ENCODE measurements around the gene GPR171. TPM values are rescaled to one million over a fixed set of nuclear protein-coding genes. Genes with fewer than 3 reads are reported as not detected.
A peak's percentile ranks its signal among the peaks of the same experiment; 100 is the strongest.
"Not testable (repeated sequence)": the region's sequence is repeated elsewhere in the genome, so short reads cannot be mapped to it uniquely, and the experiment has no call there.

GPR171 gene
- total and polyA plus RNA-seq, 4 experiments from 2014 or later = 116 to 156 (median 126) TPM

DNA sequence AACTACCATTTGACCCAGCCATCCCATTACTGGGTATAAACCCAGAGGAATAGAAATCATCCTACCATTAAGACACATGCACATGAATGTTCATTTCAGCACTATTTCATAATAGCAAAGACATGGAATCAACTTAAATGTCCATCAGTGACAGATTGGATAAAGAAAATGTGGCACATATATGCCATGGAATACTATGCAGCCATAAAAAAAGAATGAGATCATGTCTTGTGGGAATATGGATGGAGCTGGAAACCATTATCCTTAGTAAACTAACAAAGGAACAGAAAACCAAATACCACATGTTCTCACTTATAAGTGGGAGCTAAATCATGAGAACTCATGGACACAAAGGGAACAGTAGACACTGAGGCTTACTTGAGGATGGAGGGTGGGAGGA, 29.4 kb upstream of the GPR171 start:
- H3K27me3 ChIP-seq (ENCODE audit: insufficient read depth, low read length); H3K4me3 Mint-ChIP-seq; H3K27ac Mint-ChIP-seq; H3K27me3 Mint-ChIP-seq; H3K4me3 ChIP-seq (ENCODE audit: low read length in 2 of 2); H3K9me3 ChIP-seq (ENCODE audit: control insufficient read depth in 1 of 2, low read length in 2 of 2); H3K9me3 Mint-ChIP-seq; intact Hi-C loops (cut with micrococcal nuclease); H3K27ac ChIP-seq (ENCODE audit: low read depth, low read length); H3K36me3 Mint-ChIP-seq; H3K36me3 ChIP-seq (ENCODE audit: insufficient read depth, low read length); DNase-seq: not testable (repeated sequence)
- POLR2A ChIA-PET (ENCODE audit: partially characterized antibody) = interaction anchor here (1.1 kb wide), 1 partner anchor 147 kb away, joined by 3 read pairs; the partner anchor contains the start of gene MED12L
- CTCF ChIA-PET (ENCODE audit: partially characterized antibody) = interaction anchor here (0.9 to 3.0 kb wide), 6 partner anchors 9 to 94 kb away, joined by 3 to 21 read pairs (median 4); partner anchors contain the start of gene P2RY14
- peaks cover 17 to 34% (median 21%) of the 10 kb centered on the region in 4 donors for H3K4me1 Mint-ChIP-seq
- H3K4me1 ChIP-seq (ENCODE audit: insufficient read depth, low read length) = peaks cover 20% of the 10 kb centered on the region

DNA sequence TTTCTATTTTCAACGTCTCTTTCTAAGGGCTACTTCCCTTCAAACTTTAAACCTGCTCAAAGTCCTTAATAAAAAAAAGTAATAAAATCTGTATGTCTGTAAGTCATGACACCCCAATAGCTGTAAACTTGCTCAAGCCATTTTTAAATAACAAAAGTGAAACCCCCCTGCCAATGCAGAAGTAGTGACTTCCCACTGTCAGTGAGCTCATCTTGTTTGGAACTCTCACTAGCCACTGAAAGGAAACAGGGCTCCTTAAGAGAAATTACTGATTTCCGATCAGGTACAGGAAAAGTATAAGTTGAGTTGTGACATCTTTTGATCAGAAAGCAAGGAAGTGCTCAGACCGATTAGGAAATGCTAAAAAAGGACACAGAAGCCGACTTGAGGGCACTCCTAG, 27.6 kb upstream of the GPR171 start:
- Mint-ChIP-seq H3K27ac (peak overlapping the region in 6 of 7 donors; percentile 9 to 67 (median 52)), H3K4me1 (peaks cover 21 to 43% (median 30%) of the 10 kb centered on the region in 4 donors), H3K36me3 (no peaks in the 10 kb centered on the region), H3K9me3 (peaks cover 0 to 6% (median 0%) of the 10 kb centered on the region in 8 donors), H3K27me3 (no peaks in the 10 kb centered on the region), H3K4me3 (peak overlapping the region in 5 of 8 donors; percentile 52 to 77 (median 75))
- CTCF ChIA-PET (ENCODE audit: partially characterized antibody) = interaction anchor here (1.1 to 8.4 kb wide), 7 partner anchors 10 to 97 kb away, joined by 3 to 200 read pairs (median 5); partner anchors contain the start of gene P2RY14
- intact Hi-C loops (cut with micrococcal nuclease) = no loop called here
- Histone ChIP-seq H3K27ac (ENCODE audit: low read depth, low read length) (no peak overlapping the region), H3K4me1 (ENCODE audit: insufficient read depth, low read length) (peaks cover 23% of the 10 kb centered on the region), H3K9me3 (ENCODE audit: control insufficient read depth in 1 of 2, low read length in 2 of 2) (no peaks in the 10 kb centered on the region), H3K4me3 (ENCODE audit: low read length in 2 of 2) (no peak overlapping the region), H3K36me3 (ENCODE audit: insufficient read depth, low read length) (no peaks in the 10 kb centered on the region), H3K27me3 (ENCODE audit: insufficient read depth, low read length) (no peaks in the 10 kb centered on the region)
- POLR2A ChIA-PET (ENCODE audit: partially characterized antibody) = interaction anchor here (0.5 to 1.0 kb wide), 2 partner anchors 30 to 468 kb away, joined by 3 read pairs; partner anchors contain the start of gene SIAH2
- DNase-seq = no peak

DNA sequence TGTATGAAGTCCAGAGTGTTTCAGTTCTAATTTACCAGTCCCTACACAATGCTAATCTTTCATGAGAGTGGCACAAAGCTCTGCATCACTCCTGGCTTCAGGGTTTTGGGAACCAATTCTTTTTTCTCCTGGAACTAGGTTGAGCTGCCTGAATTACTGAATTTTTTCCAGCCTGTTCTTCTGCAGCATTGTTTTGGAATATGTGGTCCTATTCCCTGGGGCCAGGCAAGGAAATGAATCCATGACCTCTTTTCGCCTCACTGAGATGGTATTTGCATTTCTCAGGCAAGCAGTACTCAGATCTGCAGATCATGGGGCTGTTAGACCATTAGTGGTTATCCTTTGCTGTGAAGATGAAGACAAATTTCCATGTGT, 25.6 kb upstream of the GPR171 start:
- no peak overlapping the region for H3K4me3 Mint-ChIP-seq
- H3K9me3 Mint-ChIP-seq = peaks cover 0 to 6% (median 0%) of the 10 kb centered on the region in 8 donors
- intact Hi-C loops (cut with micrococcal nuclease) = no loop called here

DNA sequence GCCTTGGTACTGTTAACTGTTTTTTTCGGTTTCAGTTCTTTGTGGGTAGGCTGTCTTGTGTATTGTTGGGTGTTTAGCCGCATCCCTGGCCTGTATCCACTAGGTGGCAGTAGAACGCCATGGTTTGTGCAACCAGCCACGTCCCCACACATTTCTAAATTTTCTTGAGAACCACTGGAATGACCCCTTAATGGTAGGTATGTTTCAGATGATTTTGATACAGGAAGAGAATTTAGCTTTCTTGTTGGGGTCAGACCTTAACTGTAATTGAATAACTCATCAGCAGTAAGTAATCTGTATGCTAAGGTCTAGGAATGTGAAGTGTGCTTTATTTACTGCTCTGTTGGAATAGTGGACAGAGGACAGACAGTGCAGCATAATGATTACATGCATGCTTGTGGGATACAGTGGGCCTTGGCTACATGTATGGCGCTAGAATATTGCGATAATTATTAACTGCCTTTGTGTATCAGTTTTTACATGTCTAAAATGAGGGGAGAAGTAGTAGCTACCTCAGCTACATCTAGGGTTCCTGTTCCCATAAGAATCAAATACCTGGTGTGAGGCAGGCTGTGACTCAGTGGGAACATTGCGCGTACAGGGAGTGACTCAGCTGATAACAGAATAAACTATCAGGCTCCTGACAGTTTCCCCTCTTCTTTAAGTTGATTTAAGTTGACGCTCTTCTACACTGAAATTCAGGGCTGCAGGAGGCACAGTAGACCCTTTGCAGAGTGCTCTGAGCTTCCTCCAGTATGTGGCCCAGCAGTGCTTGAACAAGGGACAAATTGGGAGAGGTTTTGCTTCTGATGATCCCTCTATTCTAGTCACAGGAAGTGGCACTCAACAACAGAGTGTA, 25.0 kb upstream of the GPR171 start:
- Histone ChIP-seq H3K27me3 (ENCODE audit: insufficient read depth, low read length) (no peaks in the 10 kb centered on the region), H3K27ac (ENCODE audit: low read depth, low read length) (no peak overlapping the region), H3K36me3 (ENCODE audit: insufficient read depth, low read length) (no peaks in the 10 kb centered on the region), H3K4me1 (ENCODE audit: insufficient read depth, low read length) (peaks cover 23% of the 10 kb centered on the region), H3K4me3 (ENCODE audit: low read length in 2 of 2) (no peak overlapping the region), H3K9me3 (ENCODE audit: control insufficient read depth in 1 of 2, low read length in 2 of 2) (no peaks in the 10 kb centered on the region)
- H3K4me3 Mint-ChIP-seq = peak overlapping the region in 3 of 8 donors; percentile 6 to 63 (median 41)
- DNase-seq = peak; percentile 74 to 78 (median 76)
- peak overlapping the region in 6 of 7 donors; percentile 2 to 70 (median 49) for H3K27ac Mint-ChIP-seq
- intact Hi-C loops (cut with micrococcal nuclease) = loop anchor here (1.0 kb wide), 7 partner anchors 25 to 690 kb away; partner anchors contain the start of genes GPR171 and P2RY14
- no peaks in the 10 kb centered on the region for H3K27me3 Mint-ChIP-seq
- peaks cover 26 to 51% (median 35%) of the 10 kb centered on the region in 4 donors for H3K4me1 Mint-ChIP-seq
- POLR2A ChIA-PET (ENCODE audit: partially characterized antibody) = interaction anchor here (1.0 to 2.2 kb wide), 6 partner anchors 24 to 54 kb away, joined by 3 to 10 read pairs (median 4); partner anchors contain the start of gene P2RY14
- CTCF ChIA-PET (ENCODE audit: partially characterized antibody) = interaction anchor here (0.6 to 8.4 kb wide), 42 partner anchors 8 to 691 kb away, joined by 3 to 200 read pairs (median 4); partner anchors contain the start of genes GPR171 and P2RY14
- H3K9me3 Mint-ChIP-seq = peaks cover 0 to 6% (median 0%) of the 10 kb centered on the region in 8 donors
- no peaks in the 10 kb centered on the region for H3K36me3 Mint-ChIP-seq

More for the DNA sequence above, 25.6 kb upstream of the GPR171 start:
- Mint-ChIP-seq H3K36me3 (no peaks in the 10 kb centered on the region), H3K4me1 (peaks cover 26 to 51% (median 35%) of the 10 kb centered on the region in 4 donors), H3K27me3 (no peaks in the 10 kb centered on the region), H3K27ac (peak overlapping the region in 4 of 7 donors; percentile 14 to 70 (median 51))
- H3K9me3 ChIP-seq (ENCODE audit: control insufficient read depth in 1 of 2, low read length in 2 of 2) = no peaks in the 10 kb centered on the region
- no peak overlapping the region for H3K27ac ChIP-seq (ENCODE audit: low read depth, low read length)
- H3K27me3 ChIP-seq (ENCODE audit: insufficient read depth, low read length) = no peaks in the 10 kb centered on the region
- ChIA-PET CTCF (ENCODE audit: partially characterized antibody) (interaction anchor here (0.7 to 8.4 kb wide), 33 partner anchors 7 to 690 kb away, joined by 3 to 200 read pairs (median 6); partner anchors contain the start of genes GPR171 and P2RY14), POLR2A (ENCODE audit: partially characterized antibody) (interaction anchor here (1.1 to 2.2 kb wide), 4 partner anchors 27 to 54 kb away, joined by 3 to 10 read pairs (median 6); partner anchors contain the start of gene P2RY14)
- no peaks in the 10 kb centered on the region for H3K36me3 ChIP-seq (ENCODE audit: insufficient read depth, low read length)
- H3K4me1 ChIP-seq (ENCODE audit: insufficient read depth, low read length) = peaks cover 23% of the 10 kb centered on the region
- H3K4me3 ChIP-seq (ENCODE audit: low read length in 2 of 2) = no peak overlapping the region
- no peak for DNase-seq

DNA sequence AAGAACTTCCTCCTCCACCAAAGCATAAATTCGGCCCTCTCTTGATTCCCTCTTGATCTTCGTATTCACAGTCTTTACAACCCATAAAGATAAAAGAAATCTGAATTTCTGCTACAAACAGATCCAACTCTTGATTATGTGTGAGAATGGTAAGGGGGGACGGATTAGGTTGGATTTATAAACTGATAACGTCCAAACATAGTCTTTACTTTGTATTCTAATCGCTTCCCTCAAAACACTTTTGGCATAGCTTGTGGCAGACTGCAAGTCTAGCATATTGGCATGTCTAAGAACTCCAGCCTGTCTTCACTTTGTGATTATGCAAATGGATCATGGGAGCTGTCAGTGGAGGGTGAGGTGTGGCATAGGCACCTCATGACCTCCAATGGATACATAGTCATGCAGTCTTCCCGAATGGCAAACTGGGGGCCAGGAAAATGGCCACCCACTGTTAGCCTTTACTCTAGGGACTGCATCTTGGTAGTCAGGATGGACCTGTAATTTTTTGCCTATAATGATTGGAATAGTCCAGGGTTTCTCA, 24.3 kb upstream of the GPR171 start:
- Mint-ChIP-seq H3K4me3 (peak overlapping the region in 2 of 8 donors; percentile 6 to 41), H3K36me3 (peaks cover 0 to 5% of the 10 kb centered on the region in 2 donors), H3K27ac (peak overlapping the region in 5 of 7 donors; percentile 2 to 55 (median 27)), H3K4me1 (peaks cover 26 to 49% (median 35%) of the 10 kb centered on the region in 4 donors), H3K9me3 (peaks cover 1 to 6% (median 3%) of the 10 kb centered on the region in 8 donors), H3K27me3 (no peaks in the 10 kb centered on the region)
- H3K9me3 ChIP-seq (ENCODE audit: control insufficient read depth in 1 of 2, low read length in 2 of 2) = no peaks in the 10 kb centered on the region
- intact Hi-C loops (cut with micrococcal nuclease) = loop anchor here (1.0 kb wide), 7 partner anchors 24 to 691 kb away; partner anchors contain the start of genes GPR171 and P2RY14
- DNase-seq = no peak
- H3K4me1 ChIP-seq (ENCODE audit: insufficient read depth, low read length) = peaks cover 23% of the 10 kb centered on the region
- CTCF ChIA-PET (ENCODE audit: partially characterized antibody) = interaction anchor here (0.6 to 8.4 kb wide), 27 partner anchors 9 to 618 kb away, joined by 3 to 200 read pairs (median 6); partner anchors contain the start of genes GPR171 and P2RY14
- no peak overlapping the region for H3K27ac ChIP-seq (ENCODE audit: low read depth, low read length)
- POLR2A ChIA-PET (ENCODE audit: partially characterized antibody) = interaction anchor here (1.0 to 2.2 kb wide), 4 partner anchors 23 to 55 kb away, joined by 3 to 10 read pairs (median 4); partner anchors contain the start of gene P2RY14
- no peak overlapping the region for H3K4me3 ChIP-seq (ENCODE audit: low read length in 2 of 2)
- H3K27me3 ChIP-seq (ENCODE audit: insufficient read depth, low read length) = no peaks in the 10 kb centered on the region
- no peaks in the 10 kb centered on the region for H3K36me3 ChIP-seq (ENCODE audit: insufficient read depth, low read length)

DNA sequence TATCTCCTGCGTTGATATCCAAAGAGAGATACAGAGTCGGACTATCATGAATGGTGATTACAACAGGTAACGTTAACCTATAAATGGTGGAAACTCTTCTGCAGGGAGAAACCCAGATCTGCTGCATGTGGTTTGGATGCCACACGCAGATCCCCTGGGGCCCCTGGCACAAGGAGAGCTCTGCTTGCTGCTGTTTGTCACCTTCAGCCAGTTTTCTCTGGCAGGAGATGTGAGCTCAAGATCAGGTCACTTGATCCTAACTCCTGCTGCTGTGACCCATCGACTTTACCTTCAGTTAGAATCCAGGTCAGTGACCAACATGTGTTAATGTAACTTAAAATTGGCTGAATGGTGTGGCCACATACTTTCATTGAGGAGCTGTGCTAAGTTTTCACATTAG, 23.8 kb upstream of the GPR171 start:
- ChIA-PET CTCF (ENCODE audit: partially characterized antibody) (interaction anchor here (0.7 to 8.4 kb wide), 18 partner anchors 8 to 612 kb away, joined by 3 to 200 read pairs (median 12); partner anchors contain the start of genes GPR171 and P2RY14), POLR2A (ENCODE audit: partially characterized antibody) (interaction anchor here (1.0 to 2.2 kb wide), 3 partner anchors 22 to 52 kb away, joined by 3 to 10 read pairs (median 3); partner anchors contain the start of gene P2RY14)
- no peak overlapping the region for H3K27ac Mint-ChIP-seq
- Histone ChIP-seq H3K4me3 (ENCODE audit: low read length in 2 of 2) (no peak overlapping the region), H3K36me3 (ENCODE audit: insufficient read depth, low read length) (no peaks in the 10 kb centered on the region), H3K27ac (ENCODE audit: low read depth, low read length) (no peak overlapping the region), H3K9me3 (ENCODE audit: control insufficient read depth in 1 of 2, low read length in 2 of 2) (no peaks in the 10 kb centered on the region), H3K27me3 (ENCODE audit: insufficient read depth, low read length) (no peaks in the 10 kb centered on the region), H3K4me1 (ENCODE audit: insufficient read depth, low read length) (peaks cover 23% of the 10 kb centered on the region)
- peaks cover 0 to 10% of the 10 kb centered on the region in 2 donors for H3K36me3 Mint-ChIP-seq
- intact Hi-C loops (cut with micrococcal nuclease) = loop anchor here (1.0 kb wide), 7 partner anchors 24 to 691 kb away; partner anchors contain the start of genes GPR171 and P2RY14
- H3K4me1 Mint-ChIP-seq = peaks cover 26 to 44% (median 35%) of the 10 kb centered on the region in 4 donors
- H3K9me3 Mint-ChIP-seq = peaks cover under 1 to 11% (median 5%) of the 10 kb centered on the region in 8 donors
- H3K4me3 Mint-ChIP-seq = no peak overlapping the region
- no peaks in the 10 kb centered on the region for H3K27me3 Mint-ChIP-seq
- no peak for DNase-seq

Data from CD4-positive, alpha-beta memory T cell (primary cell).